ENCODE data around the gene IMPDH1. TPM values are rescaled to one million over a fixed set of nuclear protein-coding genes. Genes with fewer than 3 reads are reported as not detected.

IMPDH1 gene
- total RNA-seq, 1 experiment from 2014 or later: 119 TPM

- Histone ChIP-seq H2AFZ (peak overlapping the region; percentile 78), H3K9me2 (ENCODE audit: insufficient read depth) (no peaks in the 10 kb centered on the region), H3K27me3 (ENCODE audit: insufficient read depth, low read depth) (no peaks in the 10 kb centered on the region), H3K36me3 (ENCODE audit: low read depth) (0 out of 2 replicates have a peak, but pooled peaks cover 9% of the 10 kb centered on the region), H3K4me3 (peak overlapping the region; percentile 74), H4K20me1 (ENCODE audit: insufficient read depth) (peaks cover 14% of the 10 kb centered on the region), H3K79me2 (ENCODE audit: low read depth) (peaks cover 33% of the 10 kb centered on the region), H3K4me2 (peak overlapping the region; percentile 85), H3K9me3 (ENCODE audit: insufficient read depth, low read depth) (no peaks in the 10 kb centered on the region), H3K4me1 (replicated peaks; ENCODE audit: insufficient read depth) (peaks cover 30% of the 10 kb centered on the region), H3F3A (ENCODE audit: insufficient read depth, low read depth) (peaks cover 29% of the 10 kb centered on the region; the same call in 1 of the 2 replicates), H3K27ac (no peak overlapping the region)
- ChIA-PET CTCF (interaction anchor here (0.6 to 1.9 kb wide), 2 partner anchors 24 to 38 kb away, joined by 4 to 7 read pairs; no protein-coding TSS in a partner anchor), POLR2A (ENCODE audit: unreplicated experiment) (interaction anchor here (0.5 kb wide), 2 partner anchors 16 to 429 kb away, joined by 3 to 4 read pairs; no protein-coding TSS in a partner anchor)
- no peak; the same call in 1 of the 2 replicates for TF ChIP-seq CTCF (conservative IDR thresholded peaks at IDR 0.05)
- TF ChIP-seq EZH2 (IDR thresholded peaks at IDR 0.05; ENCODE audit: low read depth): no peak
- BruUV-seq (replicated peaks): TSS peak; percentile 5
- intact Hi-C loops (cut with micrococcal nuclease; ENCODE audit: unreplicated experiment): no loop called here
- no peak for DNase-seq
These were observed 4.8 kb downstream of the IMPDH1 start for GRCh38 chr7:128404886-128405470.

- H3K4me1 ChIP-seq (replicated peaks; ENCODE audit: insufficient read depth): peaks cover 29% of the 10 kb centered on the region
- TF ChIP-seq CTCF (conservative IDR thresholded peaks at IDR 0.05) (no peak), EZH2 (IDR thresholded peaks at IDR 0.05; ENCODE audit: low read depth) (no peak)
- BruUV-seq (replicated peaks): no TSS peak
- H3K9me2 ChIP-seq (ENCODE audit: insufficient read depth): no peaks in the 10 kb centered on the region
- H3K4me2 ChIP-seq: peak overlapping the region; percentile 85
- CTCF ChIA-PET: interaction anchor here (0.6 to 1.9 kb wide), 6 partner anchors 17 to 1099 kb away, joined by 4 to 18 read pairs (median 6); no protein-coding TSS in a partner anchor
- H3F3A ChIP-seq (ENCODE audit: insufficient read depth, low read depth): peaks cover 28% of the 10 kb centered on the region; the same call in 1 of the 2 replicates
- no peak for DNase-seq
- intact Hi-C loops (cut with micrococcal nuclease; ENCODE audit: unreplicated experiment): no loop called here
- no peak overlapping the region for H3K27ac ChIP-seq
- peaks cover 14% of the 10 kb centered on the region for H4K20me1 ChIP-seq (ENCODE audit: insufficient read depth)
- H3K79me2 ChIP-seq (ENCODE audit: low read depth): peaks cover 33% of the 10 kb centered on the region
- peak overlapping the region; percentile 74; the same call in 1 of the 2 replicates for H3K4me3 ChIP-seq
- no peaks in the 10 kb centered on the region for H3K27me3 ChIP-seq (ENCODE audit: insufficient read depth, low read depth)
- POLR2A ChIA-PET (ENCODE audit: unreplicated experiment): interaction anchor here (0.5 kb wide), 1 partner anchor 16 kb away, joined by 3 read pairs; no protein-coding TSS in a partner anchor
- 0 out of 2 replicates have a peak, but pooled peaks cover 9% of the 10 kb centered on the region for H3K36me3 ChIP-seq (ENCODE audit: low read depth)
- H3K9me3 ChIP-seq (ENCODE audit: insufficient read depth, low read depth): no peaks in the 10 kb centered on the region
- no peak overlapping the region for H2AFZ ChIP-seq
These were observed 5.6 kb downstream of the IMPDH1 start for GRCh38 chr7:128404143-128404681.

- POLR2A ChIA-PET (ENCODE audit: unreplicated experiment): interaction anchor here (0.6 kb wide), 1 partner anchor 15 kb away, joined by 3 read pairs; no protein-coding TSS in a partner anchor
These were observed 6.1 kb downstream of the IMPDH1 start for GRCh38 chr7:128403676-128404075.

More at GRCh38 chr7:128403676-128404075, 6.1 kb downstream of the IMPDH1 start:
- no TSS peak for BruUV-seq (replicated peaks)
- Histone ChIP-seq H3K4me3 (no peak overlapping the region; the same call in 1 of the 2 replicates), H3K27me3 (ENCODE audit: insufficient read depth, low read depth) (no peaks in the 10 kb centered on the region), H3K4me2 (peak overlapping the region; percentile 85), H3K4me1 (replicated peaks; ENCODE audit: insufficient read depth) (peaks cover 23% of the 10 kb centered on the region), H3K79me2 (ENCODE audit: low read depth) (peaks cover 33% of the 10 kb centered on the region), H3K27ac (no peak overlapping the region), H3K36me3 (ENCODE audit: low read depth) (0 out of 2 replicates have a peak, but pooled peaks cover 9% of the 10 kb centered on the region), H3K9me3 (ENCODE audit: insufficient read depth, low read depth) (no peaks in the 10 kb centered on the region), H3K9me2 (ENCODE audit: insufficient read depth) (no peaks in the 10 kb centered on the region), H2AFZ (no peak overlapping the region), H4K20me1 (ENCODE audit: insufficient read depth) (peaks cover 14% of the 10 kb centered on the region), H3F3A (ENCODE audit: insufficient read depth, low read depth) (peaks cover 28% of the 10 kb centered on the region; the same call in 1 of the 2 replicates)
- no peak for DNase-seq
- CTCF ChIA-PET: interaction anchor here (0.6 to 0.7 kb wide), 4 partner anchors 17 to 1100 kb away, joined by 5 to 18 read pairs (median 8); no protein-coding TSS in a partner anchor
- intact Hi-C loops (cut with micrococcal nuclease; ENCODE audit: unreplicated experiment): no loop called here
- TF ChIP-seq EZH2 (IDR thresholded peaks at IDR 0.05; ENCODE audit: low read depth): no peak
- TF ChIP-seq CTCF (conservative IDR thresholded peaks at IDR 0.05): no peak

All from PC-9 (cell line).